Kidney epithelial cell (primary cell): ENCODE data around the gene LAMC1. TPM values are rescaled to one million over a fixed set of nuclear protein-coding genes. Genes with fewer than 3 reads are reported as not detected.

ENCODE experiments used
- DNase-seq: peaks from one replicate; pipeline ENCODE4 v3.0.0-alpha.2; 2010; ENCODE audit warnings: low read depth
- H3K27me3 ChIP-seq: 2 replicates; pipeline ENCODE4 v1.6.0; 2011; ENCODE audit warnings: low read length; ENCODE audit not compliant: control insufficient read depth, insufficient read depth
- H3K36me3 ChIP-seq: 2 replicates; pipeline ENCODE4 v1.5.1; 2011; ENCODE audit warnings: low read length; ENCODE audit not compliant: control insufficient read depth, insufficient read depth
- H3K4me3 ChIP-seq: 2 replicates; pipeline ENCODE4 v1.5.1; 2011; ENCODE audit warnings: low read depth, mild to moderate bottlenecking, control low read depth, low read length
- total RNA-seq: library from RNA; depleted of rRNA; stranded (reverse); fragments of >200 nt; gene quantifications from 2 replicates; pipeline ENCODE4 v1.2.3, GENCODE V29; 2015
- TF ChIP-seq, protein P1 (sequence below): IDR thresholded peaks from 2 replicates; pipeline ENCODE4 v1.5.1; 2011; ENCODE audit warnings: mild to moderate bottlenecking, moderate library complexity, low read length, control low read depth, inconsistent platforms; ENCODE audit not compliant: insufficient read depth, poor library complexity, severe bottlenecking

LAMC1 gene
- total RNA-seq, 1 donor from 2014 or later, result 172 TPM

DNA sequence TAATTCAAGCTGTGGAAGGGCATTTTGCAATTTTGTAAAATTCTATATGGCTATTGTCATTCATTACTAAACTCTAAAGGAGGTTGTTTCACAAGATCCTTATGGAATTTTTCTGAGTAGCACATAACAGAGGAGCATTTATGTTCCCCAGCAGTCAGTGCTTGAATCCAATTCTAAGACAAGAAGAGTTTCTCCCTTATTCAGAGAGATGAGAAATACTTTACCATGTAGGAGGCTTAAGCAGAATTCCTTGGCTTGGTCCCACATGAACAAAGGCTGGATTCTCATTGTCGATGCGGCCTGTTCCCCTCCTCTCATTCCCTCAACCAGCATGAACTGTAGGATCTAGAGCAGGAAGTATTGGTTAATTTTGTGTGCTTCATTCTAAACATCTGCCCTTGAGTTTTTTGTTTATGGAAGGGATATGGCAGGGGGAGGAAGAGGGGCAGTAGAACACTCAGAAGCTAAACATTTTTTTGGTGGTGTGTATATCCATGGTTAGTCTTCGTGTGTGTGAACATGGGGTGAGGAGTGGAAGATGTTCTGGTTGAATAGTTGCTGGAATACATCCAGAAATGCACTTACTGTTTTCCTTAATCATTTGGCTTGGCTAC is 74.3 kb downstream of the LAMC1 start:
- no peak for DNase-seq
- no peaks in the 10 kb centered on the region for H3K27me3 ChIP-seq
- no peak overlapping the region for H3K4me3 ChIP-seq
- H3K36me3 ChIP-seq, result no peaks in the 10 kb centered on the region
- TF ChIP-seq, protein P1, sequence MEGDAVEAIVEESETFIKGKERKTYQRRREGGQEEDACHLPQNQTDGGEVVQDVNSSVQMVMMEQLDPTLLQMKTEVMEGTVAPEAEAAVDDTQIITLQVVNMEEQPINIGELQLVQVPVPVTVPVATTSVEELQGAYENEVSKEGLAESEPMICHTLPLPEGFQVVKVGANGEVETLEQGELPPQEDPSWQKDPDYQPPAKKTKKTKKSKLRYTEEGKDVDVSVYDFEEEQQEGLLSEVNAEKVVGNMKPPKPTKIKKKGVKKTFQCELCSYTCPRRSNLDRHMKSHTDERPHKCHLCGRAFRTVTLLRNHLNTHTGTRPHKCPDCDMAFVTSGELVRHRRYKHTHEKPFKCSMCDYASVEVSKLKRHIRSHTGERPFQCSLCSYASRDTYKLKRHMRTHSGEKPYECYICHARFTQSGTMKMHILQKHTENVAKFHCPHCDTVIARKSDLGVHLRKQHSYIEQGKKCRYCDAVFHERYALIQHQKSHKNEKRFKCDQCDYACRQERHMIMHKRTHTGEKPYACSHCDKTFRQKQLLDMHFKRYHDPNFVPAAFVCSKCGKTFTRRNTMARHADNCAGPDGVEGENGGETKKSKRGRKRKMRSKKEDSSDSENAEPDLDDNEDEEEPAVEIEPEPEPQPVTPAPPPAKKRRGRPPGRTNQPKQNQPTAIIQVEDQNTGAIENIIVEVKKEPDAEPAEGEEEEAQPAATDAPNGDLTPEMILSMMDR, result no peak

- Histone ChIP-seq H3K27me3 (no peaks in the 10 kb centered on the region), H3K36me3 (peaks cover under 1% of the 10 kb centered on the region), H3K4me3 (no peak overlapping the region)
- DNase-seq, result no peak
- TF ChIP-seq, protein P1, result no peak
Observed at GRCh38 chr1:183098317-183098716, 75.1 kb downstream of the LAMC1 start.

DNA sequence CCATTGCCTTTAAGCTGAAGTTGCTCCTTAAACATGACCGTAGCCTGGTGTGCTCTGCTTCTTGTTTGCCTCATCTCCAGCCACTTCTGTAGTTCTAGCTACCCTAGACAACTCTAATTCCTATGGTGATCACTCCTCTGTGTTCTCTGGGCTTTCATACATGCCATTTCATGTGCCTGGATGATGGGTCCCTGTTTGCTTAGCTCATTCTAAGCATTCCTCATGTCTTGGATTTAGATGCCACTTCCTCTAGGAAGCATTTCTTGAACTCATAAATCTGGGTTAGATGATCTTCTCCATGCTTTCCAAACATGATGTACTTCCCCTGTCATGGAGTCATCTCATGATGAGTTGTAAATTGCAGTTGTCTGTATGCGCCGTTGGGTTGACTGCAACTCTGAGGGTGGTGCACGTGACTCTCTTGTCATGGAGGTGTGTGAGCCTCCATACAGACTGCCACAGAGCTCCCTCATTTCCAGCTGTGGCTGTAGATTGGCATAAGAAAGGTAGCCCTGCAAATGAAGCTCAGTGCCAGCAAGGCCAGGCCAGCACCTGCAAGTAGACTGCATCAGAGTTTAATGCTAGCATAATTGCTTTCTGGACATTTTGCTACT is 77.2 kb downstream of the LAMC1 start:
- TF ChIP-seq, protein P1, result no peak
- DNase-seq, result no peak
- H3K4me3 ChIP-seq, result no peak overlapping the region
- H3K36me3 ChIP-seq, result peaks cover 1% of the 10 kb centered on the region
- no peaks in the 10 kb centered on the region for H3K27me3 ChIP-seq

GRCh38 chr1:183101081-183101480 is 77.9 kb downstream of the LAMC1 start:
- TF ChIP-seq, protein P1, result no peak
- peaks cover 1% of the 10 kb centered on the region for H3K36me3 ChIP-seq
- DNase-seq, result no peak
- H3K4me3 ChIP-seq, result no peak overlapping the region
- H3K27me3 ChIP-seq, result no peaks in the 10 kb centered on the region

DNA sequence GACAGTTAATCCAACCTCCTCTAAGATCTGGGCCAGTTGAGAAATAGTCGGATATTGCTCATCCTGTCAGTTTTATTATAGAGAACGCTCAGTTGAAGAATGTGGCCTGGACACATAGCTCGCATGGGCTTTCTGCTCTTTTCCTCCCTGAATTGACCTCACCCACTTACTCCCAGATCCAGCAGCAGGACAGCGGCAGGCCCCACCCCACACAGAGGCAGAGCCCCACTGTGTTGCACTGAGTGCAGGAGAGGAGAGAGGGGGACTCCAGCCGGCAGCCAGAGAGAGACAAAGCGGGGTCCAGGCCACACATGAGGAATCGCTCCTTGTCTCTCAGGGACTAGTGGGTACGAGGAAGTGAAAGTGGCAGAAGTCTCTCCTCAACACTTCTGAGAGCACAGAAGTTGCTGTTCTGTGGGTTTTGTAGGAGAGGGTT is 78.6 kb downstream of the LAMC1 start:
- DNase-seq, result no peak
- no peak overlapping the region for H3K4me3 ChIP-seq
- TF ChIP-seq, protein P1, result no peak
- no peaks in the 10 kb centered on the region for H3K27me3 ChIP-seq
- peaks cover 1% of the 10 kb centered on the region for H3K36me3 ChIP-seq

DNA sequence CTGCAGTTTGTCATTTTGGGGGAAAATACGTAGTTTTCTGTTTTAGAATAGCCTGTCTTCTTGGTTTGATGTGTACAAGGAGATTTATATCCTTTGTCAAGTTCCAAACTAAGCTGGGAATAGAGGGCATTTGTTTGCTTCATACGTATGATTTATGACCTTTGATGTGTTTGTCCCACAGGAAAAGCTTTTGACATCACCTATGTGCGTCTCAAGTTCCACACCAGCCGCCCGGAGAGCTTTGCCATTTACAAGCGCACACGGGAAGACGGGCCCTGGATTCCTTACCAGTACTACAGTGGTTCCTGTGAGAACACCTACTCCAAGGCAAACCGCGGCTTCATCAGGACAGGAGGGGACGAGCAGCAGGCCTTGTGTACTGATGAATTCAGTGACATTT is 79.9 kb downstream of the LAMC1 start:
- no peak for DNase-seq
- Histone ChIP-seq H3K4me3 (no peak overlapping the region), H3K27me3 (no peaks in the 10 kb centered on the region), H3K36me3 (peaks cover 1% of the 10 kb centered on the region)
- TF ChIP-seq, protein P1, result no peak
